NCI-H226 (cell line): ENCODE data around the gene BRAT1.
"Not testable (repeated sequence)": the region's sequence is repeated elsewhere in the genome, so short reads cannot be mapped to it uniquely, and the experiment has no call there.

Experiments used
- DNase-seq: peaks from one replicate; pipeline ENCODE4 v3.0.0-alpha.2; 2015

Gene BRAT1

GRCh38 chr7:2535872-2536627, 19.3 kb downstream of the BRAT1 start:
- DNase-seq = not testable (repeated sequence)

GRCh38 chr7:2534214-2534613, 21.1 kb downstream of the BRAT1 start:
- DNase-seq = not testable (repeated sequence)

- DNase-seq = not testable (repeated sequence)
Measured at GRCh38 chr7:2533566-2533965, 21.8 kb downstream of the BRAT1 start.

GRCh38 chr7:2532816-2533215, 22.5 kb downstream of the BRAT1 start:
- not testable (repeated sequence) for DNase-seq

- DNase-seq = not testable (repeated sequence)
Measured at GRCh38 chr7:2532199-2532772, 23.0 kb downstream of the BRAT1 start.

GRCh38 chr7:2531796-2532110, 23.6 kb downstream of the BRAT1 start:
- not testable (repeated sequence) for DNase-seq

DNA sequence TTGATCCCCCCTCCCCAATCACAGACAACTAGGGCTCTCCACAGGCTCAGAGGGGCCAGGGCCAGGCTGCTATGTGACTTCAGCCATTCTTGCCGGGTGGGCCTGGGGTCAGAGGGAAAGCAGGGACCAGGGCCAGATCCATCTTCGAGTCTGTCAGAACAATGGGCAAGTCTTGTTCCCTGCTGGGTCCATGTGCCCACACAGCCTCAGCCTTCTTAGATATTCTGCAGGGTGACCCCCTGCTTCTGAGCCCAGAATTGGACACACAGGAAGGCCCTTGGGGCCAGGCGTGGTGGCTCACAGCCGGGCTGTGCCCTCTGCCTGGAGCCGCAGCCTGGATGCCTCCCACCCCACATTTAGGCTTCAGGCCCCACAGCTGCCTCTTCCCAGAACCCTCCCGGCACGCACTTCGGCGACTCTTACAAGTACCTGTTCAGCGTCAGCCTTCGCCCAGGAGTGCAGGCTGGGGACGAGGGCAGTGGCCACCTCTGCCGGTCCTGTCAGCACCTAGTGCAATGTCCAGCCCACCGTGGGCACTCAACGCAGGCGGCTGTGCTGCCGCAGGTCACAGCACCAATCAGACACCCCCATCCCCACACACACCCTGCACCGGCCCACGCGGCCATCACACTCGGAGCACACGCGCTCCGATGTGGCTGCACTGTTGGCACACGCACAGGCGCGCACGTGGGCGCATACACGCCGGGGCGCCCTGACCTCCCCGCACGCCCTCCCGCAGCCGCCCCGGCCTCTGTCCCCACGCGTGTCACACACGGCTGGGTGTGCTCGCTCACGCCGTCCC, 24.1 kb downstream of the BRAT1 start:
- DNase-seq = not testable (repeated sequence)

DNA sequence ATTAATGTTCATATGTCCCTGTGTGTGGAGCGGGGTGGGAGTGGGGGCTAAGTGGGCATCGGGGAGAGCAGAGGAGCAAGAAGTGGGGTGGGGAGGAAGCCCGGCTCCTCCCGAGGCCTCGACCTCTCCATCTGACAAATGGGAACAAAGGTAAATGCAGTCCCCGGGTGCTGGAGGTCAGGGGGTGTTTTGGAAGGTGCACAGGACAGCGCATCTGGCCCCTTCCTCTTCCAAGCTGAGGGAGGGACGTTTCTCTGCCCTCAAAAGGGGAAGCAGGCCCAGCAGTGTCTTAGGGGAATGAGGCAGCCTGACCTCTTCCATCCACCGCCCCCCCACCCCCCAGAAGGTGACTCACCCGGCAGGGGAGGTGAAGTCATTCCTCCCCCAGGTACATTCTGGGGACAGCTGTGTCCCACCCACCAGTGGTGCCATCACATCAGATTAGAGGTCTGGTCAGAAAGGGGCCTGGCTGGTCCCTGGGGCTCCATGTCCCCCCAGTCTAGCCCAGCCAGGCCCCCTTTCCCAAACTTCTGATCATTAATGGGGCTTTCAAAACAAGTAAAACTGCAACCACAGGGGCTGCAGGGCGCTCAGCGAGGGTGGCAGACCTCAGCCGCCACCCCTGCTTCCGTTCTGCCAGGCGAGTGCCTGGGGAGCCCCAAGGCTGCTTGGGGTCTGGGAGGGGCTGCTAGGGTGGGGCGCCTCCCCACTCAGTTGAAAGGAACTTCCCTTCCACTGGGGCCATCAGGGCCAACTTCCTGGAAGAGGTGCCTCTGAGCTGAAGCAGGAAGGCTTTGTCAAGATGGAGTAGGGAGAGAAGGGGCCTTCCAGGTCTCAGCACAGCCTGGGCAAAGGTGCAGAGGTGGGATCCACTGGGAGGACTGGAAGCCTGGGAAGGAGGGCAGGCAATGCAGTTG, 25.0 kb downstream of the BRAT1 start:
- peak; percentile 54 for DNase-seq

DNA sequence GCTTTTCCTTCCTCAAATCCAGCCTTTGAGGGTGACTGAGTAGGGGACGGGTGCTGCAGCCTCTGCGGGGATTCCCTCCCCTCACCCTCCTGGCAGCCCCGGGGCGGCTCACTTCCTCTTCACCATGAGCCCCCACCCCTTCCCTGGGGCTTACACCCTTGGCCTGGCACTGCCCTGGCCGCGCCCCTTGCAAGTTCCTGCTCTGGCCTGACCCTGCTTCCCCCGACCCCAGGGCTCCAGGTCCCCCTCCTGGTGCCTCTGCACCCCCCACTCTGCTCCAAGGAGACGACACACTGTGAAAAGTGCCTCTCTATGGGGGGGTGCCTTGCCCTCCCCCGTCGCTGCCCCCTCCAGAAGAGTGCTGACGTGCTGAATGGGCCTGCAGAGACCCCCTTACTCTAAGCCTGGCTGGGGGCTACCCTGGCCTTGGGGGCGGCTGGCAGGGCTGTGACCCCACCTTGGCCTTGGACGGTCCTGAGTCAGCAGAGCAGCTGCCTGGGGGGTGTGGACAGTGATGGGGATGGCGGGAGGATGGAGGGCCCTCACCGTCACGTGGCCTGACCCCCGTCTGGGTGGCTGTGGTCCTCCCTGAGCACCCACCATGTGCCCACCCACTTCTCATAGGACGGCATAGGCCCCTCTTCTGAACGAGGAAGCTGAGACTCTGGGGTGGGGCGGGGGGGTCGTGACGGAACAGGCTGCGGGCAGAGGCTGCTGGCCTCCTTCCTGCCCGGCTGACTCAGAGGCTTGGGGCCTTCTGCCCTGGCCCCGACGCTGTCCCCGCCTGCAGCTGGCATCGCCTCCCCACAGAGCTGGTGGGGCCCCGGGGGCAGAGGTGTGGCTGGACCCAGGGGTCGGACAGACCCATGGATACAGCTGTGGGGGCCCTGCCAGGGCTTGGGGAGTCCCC, 25.9 kb downstream of the BRAT1 start:
- DNase-seq = peak; percentile 85

GRCh38 chr7:2528481-2529095, 26.7 kb downstream of the BRAT1 start:
- DNase-seq = no peak

- DNase-seq = peak; percentile 82
Measured at GRCh38 chr7:2527505-2528467, 27.5 kb downstream of the BRAT1 start.

DNA sequence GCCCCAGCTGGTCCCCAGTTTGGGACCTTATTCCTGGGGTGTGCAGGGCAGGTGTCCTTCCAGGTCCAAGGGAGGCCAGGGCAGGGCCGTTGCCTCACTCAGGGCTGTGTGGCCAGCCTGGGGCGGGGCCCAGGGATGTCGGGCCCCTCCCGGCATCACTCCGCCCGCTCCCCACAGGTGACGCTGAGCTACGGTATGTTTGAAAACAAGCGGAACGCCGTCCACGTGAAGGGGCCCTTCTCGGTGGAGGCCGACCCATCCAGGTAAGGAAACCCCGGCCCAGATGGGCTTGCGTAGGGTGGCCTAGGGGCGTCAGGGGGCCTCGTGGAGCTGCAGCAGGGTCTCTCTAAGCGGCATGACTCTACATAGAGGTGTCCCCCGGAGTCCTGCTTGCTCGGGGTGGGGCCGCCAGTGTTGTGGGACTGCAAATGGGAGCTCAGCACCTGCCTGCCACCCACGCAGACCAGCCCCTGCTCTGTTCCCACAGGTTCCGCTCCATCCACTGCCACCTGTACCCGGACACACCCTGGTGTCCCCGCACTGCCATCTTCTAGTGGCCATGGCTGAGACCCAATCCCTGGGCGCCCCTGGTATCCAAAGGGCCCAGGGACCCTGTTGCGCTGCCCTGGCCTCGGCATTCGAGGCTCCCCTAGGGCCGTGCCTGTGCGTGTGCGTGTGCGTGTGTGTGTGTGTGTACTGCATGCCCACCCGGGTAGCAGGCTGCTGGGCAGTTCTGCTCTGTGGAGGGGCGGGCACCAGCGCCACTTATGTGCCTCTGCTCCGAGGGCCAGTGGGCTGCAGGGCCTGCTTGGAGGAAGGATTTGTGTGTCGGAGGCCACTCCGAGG, 28.4 kb downstream of the BRAT1 start:
- DNase-seq = no peak

- DNase-seq = no peak
Measured at GRCh38 chr7:2525658-2526630, 29.4 kb downstream of the BRAT1 start.

- DNase-seq = no peak
Measured at GRCh38 chr7:2524808-2525657, 30.3 kb downstream of the BRAT1 start.

- peak; percentile 63 for DNase-seq
Measured at GRCh38 chr7:2523941-2524807, 31.1 kb downstream of the BRAT1 start.

DNA sequence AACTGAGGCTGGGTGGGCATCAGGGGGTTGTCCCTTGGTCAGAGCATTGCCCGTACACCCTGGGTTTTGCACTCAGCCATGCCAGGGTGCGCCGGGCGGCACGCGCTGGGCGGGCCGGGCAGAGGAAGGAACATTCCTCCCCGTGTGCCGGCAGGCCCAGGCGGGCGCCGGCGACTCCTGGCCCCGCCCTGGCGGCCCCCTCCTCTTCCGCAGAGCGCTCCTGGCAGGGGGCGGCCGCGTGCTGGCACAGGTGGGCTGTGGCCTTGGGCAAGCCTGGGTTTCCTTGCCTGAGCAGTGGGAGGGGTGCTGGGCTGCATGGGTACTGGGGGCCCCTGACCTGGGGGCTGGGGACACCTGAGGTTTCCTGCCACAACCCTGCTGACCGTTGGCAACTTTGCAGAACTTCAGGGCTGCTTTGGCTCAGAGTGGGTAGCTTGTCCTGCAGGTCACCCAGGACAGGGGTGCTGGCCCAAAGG, 31.8 kb downstream of the BRAT1 start:
- peak; percentile 69 for DNase-seq
